H7 (cell line): ENCODE data around the gene KIF17. TPM values are rescaled to one million over a fixed set of nuclear protein-coding genes. Genes with fewer than 3 reads are reported as not detected.

Experiments
- DNase-seq: peaks from one replicate; pipeline ENCODE4 v3.0.0; 2012
- H3K27me3 ChIP-seq: 2 replicates; pipeline ENCODE4 v1.6.0; 2011; ENCODE audit warnings: mild to moderate bottlenecking, low read length; ENCODE audit not compliant: control insufficient read depth, insufficient read depth
- H3K36me3 ChIP-seq: replicated peaks from 2 replicates; pipeline ENCODE4 v1.5.1; 2011; ENCODE audit warnings: low read length; ENCODE audit not compliant: control insufficient read depth, insufficient read depth
- H3K4me3 ChIP-seq: 2 replicates; pipeline ENCODE4 v1.5.1; 2011; ENCODE audit warnings: low read depth, mild to moderate bottlenecking, control low read depth, low read length, moderate library complexity; ENCODE audit not compliant: insufficient read depth
- total RNA-seq: library from RNA; depleted of rRNA; stranded (reverse); fragments of >200 nt; shearing (Covaris generic); gene quantifications from 2 replicates; pipeline ENCODE4 v1.2.3, GENCODE V29; 2014

KIF17 gene
- total RNA-seq, 1 experiment from 2014 or later = 3.5 TPM

DNA sequence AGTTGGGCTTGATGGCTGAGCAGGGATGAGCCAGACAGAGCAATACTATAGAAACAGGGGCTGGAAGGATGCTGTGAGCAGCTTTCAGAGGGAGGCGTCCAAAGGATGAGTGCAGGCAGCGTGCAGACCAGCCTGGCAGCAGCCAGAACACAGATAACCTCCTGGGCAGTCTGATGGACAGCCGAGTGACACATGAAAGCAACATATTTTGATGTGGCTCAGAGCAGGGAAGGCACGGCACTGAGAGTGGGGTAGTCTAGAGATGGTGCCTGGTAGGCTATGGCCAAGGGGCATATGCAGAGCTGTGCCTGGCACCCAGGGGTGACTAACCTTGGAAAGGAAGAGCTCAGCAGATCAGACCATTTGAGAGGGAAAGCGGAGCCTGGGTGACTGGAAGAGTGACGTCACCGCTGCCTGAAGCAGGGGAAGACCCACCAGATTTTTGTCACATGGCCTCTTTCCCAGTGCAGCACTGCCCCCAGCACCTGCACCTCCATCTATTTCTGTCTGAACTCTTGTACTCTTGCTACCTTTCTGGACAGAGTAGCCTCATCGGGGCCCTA, 80.9 kb downstream of the KIF17 start:
- Histone ChIP-seq H3K36me3 (peaks cover 7% of the 10 kb centered on the region), H3K27me3 (no peaks in the 10 kb centered on the region), H3K4me3 (no peak overlapping the region)
- no peak for DNase-seq

DNA sequence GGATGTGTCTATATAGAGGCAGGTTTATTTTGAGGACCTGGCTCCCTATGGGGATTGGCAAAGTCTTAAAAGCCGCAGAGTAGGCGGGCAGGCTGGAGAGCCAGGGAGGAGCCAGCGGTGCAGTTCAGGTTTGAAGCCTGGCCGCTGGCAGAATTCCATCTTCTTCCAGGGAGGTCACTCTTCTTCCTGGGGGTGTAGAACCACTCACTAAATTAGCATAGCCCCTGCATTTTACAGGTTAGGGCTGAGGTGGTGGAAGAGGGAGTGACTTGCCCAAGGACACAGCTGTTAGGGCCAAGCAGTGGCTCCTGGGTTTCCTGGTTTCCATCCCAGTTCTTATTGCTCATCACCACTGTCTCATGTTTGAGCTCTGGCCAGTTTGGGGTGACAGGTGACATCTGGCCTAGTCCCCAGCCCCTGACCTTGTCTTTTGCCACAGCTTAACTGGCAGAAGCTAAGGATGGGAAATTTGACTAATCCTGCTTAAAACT, 83.2 kb downstream of the KIF17 start:
- H3K36me3 ChIP-seq = peaks cover 7% of the 10 kb centered on the region
- H3K27me3 ChIP-seq = no peaks in the 10 kb centered on the region
- H3K4me3 ChIP-seq = peak overlapping the region; percentile 84
- peak; percentile 78 for DNase-seq

DNA sequence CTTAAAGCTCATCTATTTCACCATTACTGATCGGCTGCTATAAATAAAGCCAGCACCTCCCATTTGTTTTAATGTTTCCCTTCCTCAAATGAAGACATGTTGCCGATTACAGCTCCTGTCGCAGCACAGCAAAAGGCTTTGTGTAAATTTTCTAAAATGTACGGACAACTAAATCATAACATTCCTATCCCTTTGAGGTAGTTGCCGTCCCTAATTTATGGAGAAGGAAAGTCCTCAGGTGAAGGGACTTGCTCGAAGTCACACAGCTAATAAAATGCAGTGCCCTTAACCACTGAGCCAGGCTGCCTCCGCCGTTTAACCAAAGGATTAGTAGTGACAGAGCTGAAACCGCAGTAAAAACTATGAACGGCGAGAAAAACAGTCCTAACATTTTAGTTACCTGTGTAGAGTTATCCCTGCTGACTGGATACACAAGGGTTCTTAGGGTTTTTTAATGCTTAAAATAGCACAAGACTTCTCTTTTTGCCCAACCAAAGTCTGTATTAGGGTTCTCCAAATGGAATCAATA, 83.7 kb downstream of the KIF17 start:
- peak; percentile 42 for DNase-seq
- Histone ChIP-seq H3K27me3 (no peaks in the 10 kb centered on the region), H3K36me3 (peaks cover 6% of the 10 kb centered on the region), H3K4me3 (peak overlapping the region; percentile 84)

DNA sequence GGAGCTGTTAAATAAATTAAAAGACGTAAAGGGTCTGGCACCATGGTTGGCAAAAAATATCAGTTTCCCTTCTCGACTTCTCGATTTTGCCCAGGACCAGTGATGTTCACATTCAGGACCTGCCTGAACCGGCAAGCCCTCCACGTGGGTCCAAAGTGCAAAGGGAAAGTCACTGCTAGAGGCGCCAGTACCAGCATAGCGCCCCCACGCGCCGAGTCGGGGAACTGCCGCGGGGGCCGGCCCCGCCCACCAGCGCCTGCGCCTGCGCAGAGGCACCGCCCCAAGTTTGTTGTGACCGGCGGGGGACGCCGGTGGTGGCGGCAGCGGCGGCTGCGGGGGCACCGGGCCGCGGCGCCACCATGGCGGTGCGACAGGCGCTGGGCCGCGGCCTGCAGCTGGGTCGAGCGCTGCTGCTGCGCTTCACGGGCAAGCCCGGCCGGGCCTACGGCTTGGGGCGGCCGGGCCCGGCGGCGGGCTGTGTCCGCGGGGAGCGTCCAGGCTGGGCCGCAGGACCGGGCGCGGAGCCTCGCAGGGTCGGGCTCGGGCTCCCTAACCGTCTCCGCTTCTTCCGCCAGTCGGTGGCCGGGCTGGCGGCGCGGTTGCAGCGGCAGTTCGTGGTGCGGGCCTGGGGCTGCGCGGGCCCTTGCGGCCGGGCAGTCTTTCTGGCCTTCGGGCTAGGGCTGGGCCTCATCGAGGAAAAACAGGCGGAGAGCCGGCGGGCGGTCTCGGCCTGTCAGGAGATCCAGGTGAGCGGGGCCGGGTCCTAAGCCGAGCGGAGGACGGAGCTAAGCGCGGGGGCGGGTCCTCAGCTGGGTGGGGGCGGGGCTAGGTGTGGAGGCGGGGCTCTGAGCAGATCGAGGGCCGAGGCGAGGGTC, 84.4 kb downstream of the KIF17 start, which contains the start of gene PINK1:
PINK1 (plus strand) TSS at position 269 of the 875 bp plus-strand sequence; CDS start at position 360, 91 bp downstream.
- Histone ChIP-seq H3K36me3 (peaks cover 2% of the 10 kb centered on the region; the same call in 1 of the 2 replicates), H3K27me3 (no peaks in the 10 kb centered on the region), H3K4me3 (peak within 1 kb of the TSS; percentile 84)
- peak; percentile 98 for DNase-seq

DNA sequence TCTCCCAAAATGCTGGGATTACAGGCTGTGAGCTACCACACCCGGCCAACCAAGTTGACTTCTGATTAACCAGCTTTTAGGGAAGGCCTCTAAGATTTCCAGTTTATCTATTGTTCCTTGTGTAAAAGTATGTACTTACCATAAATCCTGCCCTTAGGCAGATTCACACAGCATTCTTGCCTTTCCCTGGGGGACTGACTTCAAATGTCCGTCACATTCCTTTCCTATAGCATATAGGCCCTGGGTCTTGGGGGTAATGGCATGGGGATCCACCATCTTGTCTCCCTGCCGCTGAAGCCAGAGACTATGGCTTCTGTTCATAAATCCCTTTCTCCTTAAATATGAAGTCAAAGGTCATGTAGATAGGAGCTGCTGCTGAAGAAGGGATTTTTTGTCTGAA, 85.4 kb downstream of the KIF17 start:
- H3K27me3 ChIP-seq = no peaks in the 10 kb centered on the region
- H3K36me3 ChIP-seq = no peaks in the 10 kb centered on the region; the same call in 1 of the 2 replicates
- no peak overlapping the region for H3K4me3 ChIP-seq
- DNase-seq = no peak

DNA sequence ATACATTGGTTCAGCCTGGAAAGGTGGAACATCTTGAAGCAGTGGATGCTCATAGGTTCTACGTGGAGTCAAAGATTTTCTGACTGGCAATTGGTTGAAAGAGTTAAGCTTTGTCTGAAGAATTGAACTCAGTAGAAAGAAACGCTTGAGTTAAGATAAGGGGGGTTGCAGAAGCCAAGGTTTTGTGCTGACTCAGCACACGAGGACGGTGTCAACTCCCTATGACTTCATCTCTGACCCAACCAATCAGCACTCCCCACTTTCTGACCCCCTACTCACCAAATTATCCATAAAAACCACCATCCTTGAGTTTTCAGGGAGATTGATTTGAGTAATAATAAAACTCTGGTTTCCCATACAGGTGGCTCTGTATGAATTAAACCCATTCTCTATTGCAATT, 87.1 kb downstream of the KIF17 start:
- Histone ChIP-seq H3K4me3 (no peak overlapping the region), H3K27me3 (no peaks in the 10 kb centered on the region), H3K36me3 (no peaks in the 10 kb centered on the region)
- no peak for DNase-seq

DNA sequence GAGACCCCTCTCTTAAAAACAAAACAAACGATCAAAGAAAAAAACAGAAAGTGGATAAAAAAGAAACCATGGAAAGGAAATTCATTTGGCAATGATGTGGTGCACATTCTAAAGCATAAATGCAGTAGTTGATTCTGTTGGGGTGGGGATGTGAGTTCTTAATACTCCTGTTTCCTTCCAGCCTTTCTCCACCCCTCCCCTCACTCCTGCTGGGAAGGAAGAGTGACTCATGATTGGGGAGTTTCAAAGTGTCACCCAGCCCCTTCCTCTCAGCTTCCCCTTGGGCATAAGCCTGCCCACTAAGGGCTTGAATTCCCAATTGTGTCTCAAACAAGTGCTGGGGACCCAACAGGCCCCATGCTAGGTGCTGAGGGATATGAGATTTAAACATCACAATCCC, 91.3 kb downstream of the KIF17 start:
- Histone ChIP-seq H3K4me3 (no peak overlapping the region), H3K27me3 (no peaks in the 10 kb centered on the region)

DNA sequence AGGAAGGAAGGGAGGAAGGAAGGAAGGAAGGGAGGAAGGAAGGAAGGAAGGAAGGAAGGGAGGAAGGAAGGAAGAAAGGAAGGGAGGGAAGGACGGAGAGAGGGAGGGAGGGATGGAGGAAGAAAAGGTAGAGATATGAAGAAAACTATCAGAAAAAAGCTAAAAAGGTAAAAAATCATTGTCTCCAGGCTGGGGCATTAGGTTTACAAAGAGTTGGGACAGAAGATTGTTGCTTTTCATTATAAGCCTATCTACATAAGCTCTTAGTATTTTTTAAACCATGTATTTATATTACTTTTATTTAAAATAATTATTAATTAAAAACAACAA, 91.7 kb downstream of the KIF17 start:
- H3K4me3 ChIP-seq = no peak overlapping the region
- no peak for DNase-seq
- H3K27me3 ChIP-seq = no peaks in the 10 kb centered on the region
- no peaks in the 10 kb centered on the region for H3K36me3 ChIP-seq

More for the DNA sequence above, 91.3 kb downstream of the KIF17 start:
- no peaks in the 10 kb centered on the region for H3K36me3 ChIP-seq
- DNase-seq = no peak

DNA sequence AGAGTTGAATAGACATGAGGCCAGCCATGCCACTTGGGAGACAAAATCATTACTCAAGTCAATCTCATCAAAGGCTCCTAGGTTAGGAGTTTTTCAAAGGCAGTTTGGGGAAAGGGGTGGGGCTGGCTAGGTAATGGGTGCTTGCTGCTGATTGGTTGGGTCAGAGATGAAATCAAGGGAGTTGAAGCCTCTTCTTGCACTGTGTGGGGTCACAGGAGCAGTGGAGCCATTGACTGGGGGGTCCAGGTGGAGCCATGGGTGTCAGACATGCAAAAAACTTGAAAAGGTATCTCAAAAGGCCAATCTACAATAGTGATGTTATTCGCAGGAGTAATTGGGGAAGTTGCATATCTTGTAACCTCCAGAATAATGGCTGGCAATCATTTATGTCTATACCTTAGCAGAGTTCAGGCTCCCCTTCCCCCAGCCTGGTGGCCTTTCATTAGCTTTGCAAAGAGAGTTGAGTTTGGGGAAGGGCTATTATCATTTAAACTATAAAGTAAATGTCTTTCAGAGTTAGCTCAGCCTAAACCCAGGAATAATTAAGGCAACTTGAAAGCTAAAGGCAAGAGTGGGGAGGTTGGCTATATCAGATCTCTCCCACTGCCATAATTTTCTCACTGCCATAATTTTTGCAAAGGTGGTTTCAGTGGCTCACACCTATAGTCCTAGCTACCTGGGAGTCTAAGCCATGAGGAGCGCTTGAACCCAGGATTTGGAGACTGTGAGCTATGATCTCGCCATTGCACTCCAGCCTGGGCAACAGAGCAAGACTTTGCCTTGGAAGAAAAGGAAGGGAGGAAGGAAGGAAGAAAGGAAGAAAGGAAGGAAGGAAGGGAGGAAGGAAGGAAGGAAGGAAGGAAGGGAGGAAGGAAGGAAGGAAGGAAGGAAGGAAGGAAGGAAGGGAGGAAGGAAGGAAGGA, 92.4 kb downstream of the KIF17 start:
- Histone ChIP-seq H3K27me3 (no peaks in the 10 kb centered on the region), H3K4me3 (peak overlapping the region; percentile 6; the same call in 1 of the 2 replicates), H3K36me3 (no peaks in the 10 kb centered on the region)
- no peak for DNase-seq

DNA sequence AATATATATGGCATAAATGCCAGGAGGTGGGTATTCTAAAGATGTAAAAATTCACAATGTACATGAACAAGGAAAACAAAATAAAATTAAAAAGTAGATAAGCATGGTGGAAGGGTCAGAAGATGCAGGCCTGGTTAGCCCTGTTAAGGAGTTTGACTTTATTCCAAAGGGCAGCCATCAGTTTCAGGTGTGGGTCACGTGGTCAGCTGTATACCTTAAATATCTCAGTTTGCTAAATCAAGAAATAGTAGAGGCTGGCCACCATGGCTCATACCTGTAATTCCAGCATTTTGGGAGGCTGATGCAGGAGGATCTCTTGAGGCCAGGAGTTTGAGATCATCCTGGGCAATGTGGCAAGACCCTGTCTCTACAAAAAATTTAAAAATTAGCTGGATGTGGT, 93.1 kb downstream of the KIF17 start:
- no peak for DNase-seq
- no peak overlapping the region for H3K4me3 ChIP-seq
- H3K27me3 ChIP-seq = no peaks in the 10 kb centered on the region
- no peaks in the 10 kb centered on the region for H3K36me3 ChIP-seq

DNA sequence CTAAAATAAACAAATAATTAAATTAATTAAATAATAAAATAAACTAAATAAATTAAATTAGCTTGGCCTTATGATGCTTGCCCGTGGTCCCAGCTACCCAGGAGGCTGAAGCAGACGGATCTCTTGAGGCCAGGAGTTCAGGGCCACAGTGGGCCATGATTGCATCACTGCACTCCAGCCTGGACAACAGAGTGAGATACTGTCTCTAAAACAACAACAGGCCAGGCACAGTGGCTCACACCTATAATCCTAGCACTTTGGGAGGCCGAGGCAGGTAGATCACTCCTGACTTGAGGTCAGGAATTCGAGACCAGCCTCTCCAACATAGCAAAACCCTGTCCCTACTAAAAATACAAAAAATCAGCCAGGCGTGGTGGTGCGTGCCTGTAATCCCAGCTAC, 96.8 kb downstream of the KIF17 start:
- H3K36me3 ChIP-seq = no peaks in the 10 kb centered on the region
- DNase-seq = no peak
- H3K27me3 ChIP-seq = no peaks in the 10 kb centered on the region
- no peak overlapping the region for H3K4me3 ChIP-seq

DNA sequence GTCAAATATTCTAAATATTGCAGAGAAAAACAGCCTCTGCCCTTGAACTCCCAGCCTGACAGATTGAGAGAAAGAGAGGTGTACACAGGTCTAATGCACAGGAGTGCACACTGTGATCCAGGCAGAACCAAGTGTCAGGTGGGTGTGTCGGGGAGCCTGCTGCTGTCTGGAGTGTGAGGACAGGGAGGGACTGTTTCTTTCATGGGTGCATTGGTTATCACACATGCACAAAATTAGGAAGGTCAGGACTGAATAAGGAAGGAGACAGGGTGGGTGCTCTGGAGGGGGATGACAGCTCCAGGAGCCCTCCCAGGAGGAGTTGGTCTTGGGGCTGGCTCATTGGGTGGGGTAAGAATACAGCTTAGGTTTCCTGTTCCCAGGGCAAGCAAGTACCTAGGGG, 97.8 kb downstream of the KIF17 start:
- H3K36me3 ChIP-seq = no peaks in the 10 kb centered on the region
- H3K27me3 ChIP-seq = no peaks in the 10 kb centered on the region
- no peak for DNase-seq
- H3K4me3 ChIP-seq = no peak overlapping the region

DNA sequence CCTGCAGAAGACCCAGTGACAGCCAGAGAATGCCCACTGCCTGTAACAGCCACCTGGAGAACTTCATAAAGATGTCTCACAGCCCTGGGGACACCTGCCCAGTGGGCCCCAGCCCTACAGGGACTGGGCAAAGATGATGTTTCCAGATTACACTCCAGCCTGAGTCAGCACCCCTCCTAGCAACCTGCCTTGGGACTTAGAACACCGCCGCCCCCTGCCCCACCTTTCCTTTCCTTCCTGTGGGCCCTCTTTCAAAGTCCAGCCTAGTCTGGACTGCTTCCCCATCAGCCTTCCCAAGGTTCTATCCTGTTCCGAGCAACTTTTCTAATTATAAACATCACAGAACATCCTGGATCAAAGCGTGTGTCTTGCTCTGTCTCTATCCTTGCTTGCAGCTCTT, 99.3 kb downstream of the KIF17 start:
- H3K36me3 ChIP-seq = no peaks in the 10 kb centered on the region
- no peak for DNase-seq
- H3K27me3 ChIP-seq = no peaks in the 10 kb centered on the region
- H3K4me3 ChIP-seq = no peak overlapping the region

DNA sequence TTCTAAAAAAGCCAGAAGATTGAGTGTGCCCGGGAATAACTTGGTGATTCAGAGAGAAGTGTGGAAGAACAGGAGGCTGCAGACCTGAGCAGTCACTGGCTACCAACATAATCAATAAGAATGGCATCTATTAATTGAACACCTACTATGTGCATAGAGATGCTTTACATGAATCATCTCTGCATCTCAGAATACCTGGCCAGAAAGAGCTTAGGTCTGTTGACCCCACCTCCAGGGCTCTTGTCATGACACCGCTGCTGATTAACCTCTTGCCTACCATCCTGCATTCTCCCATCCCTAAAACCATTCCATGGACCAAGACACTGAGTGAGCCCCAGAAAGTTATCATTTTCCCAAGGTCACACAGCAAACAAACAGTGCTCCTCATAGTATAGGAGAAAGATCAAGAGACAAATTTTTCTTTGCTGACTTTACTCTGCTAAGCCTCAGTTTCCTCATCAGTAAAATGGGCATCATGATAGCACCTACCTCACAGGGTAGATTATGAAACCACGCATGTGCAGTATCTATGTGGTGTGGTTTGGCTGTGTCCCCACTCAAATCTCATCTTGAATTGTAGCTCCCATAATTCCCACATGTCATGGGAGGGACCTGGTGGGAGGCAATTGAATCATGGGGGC, 100.8 kb downstream of the KIF17 start:
- H3K36me3 ChIP-seq = no peaks in the 10 kb centered on the region
- H3K27me3 ChIP-seq = no peaks in the 10 kb centered on the region
- no peak overlapping the region for H3K4me3 ChIP-seq
- no peak for DNase-seq
